Duodenal mucosa (tissue), 2 donors: ENCODE data around the gene RGS3.

ENCODE experiments used
- H3K27ac ChIP-seq: one replicate; pipeline ENCODE4 v1.7.0; 2013; ENCODE audit warnings: low read depth, low read length
- H3K27me3 ChIP-seq, 2 donors: one replicate each; pipeline ENCODE4 v1.7.0; 2013; ENCODE audit warnings: low read length in 2 of 2, control low read depth in 1 of 2; ENCODE audit not compliant: insufficient read depth in 2 of 2, control insufficient read depth in 1 of 2
- H3K36me3 ChIP-seq, 2 donors: one replicate each; pipeline ENCODE4 v1.7.0; 2013; ENCODE audit warnings: low read length in 2 of 2, control low read depth in 1 of 2; ENCODE audit not compliant: insufficient read depth in 2 of 2, control insufficient read depth in 1 of 2
- H3K4me1 ChIP-seq, 2 donors: one replicate each; pipeline ENCODE4 v1.7.0; 2013; ENCODE audit warnings: low read length in 2 of 2, control low read depth in 1 of 2; ENCODE audit not compliant: insufficient read depth in 2 of 2, control insufficient read depth in 1 of 2
- H3K4me3 ChIP-seq, 2 donors: one replicate each; pipeline ENCODE4 v1.7.0; 2013; ENCODE audit warnings: low read length in 2 of 2, low read depth in 1 of 2
- H3K9ac ChIP-seq, 2 donors: one replicate each; pipeline ENCODE4 v1.7.0; 2013; ENCODE audit warnings: low read length in 2 of 2, low read depth in 1 of 2
- H3K9me3 ChIP-seq, 2 donors: one replicate each; pipeline ENCODE4 v1.7.0; 2013; ENCODE audit warnings: low read length in 2 of 2, control low read depth in 1 of 2; ENCODE audit not compliant: control insufficient read depth in 1 of 2

RGS3 gene

DNA sequence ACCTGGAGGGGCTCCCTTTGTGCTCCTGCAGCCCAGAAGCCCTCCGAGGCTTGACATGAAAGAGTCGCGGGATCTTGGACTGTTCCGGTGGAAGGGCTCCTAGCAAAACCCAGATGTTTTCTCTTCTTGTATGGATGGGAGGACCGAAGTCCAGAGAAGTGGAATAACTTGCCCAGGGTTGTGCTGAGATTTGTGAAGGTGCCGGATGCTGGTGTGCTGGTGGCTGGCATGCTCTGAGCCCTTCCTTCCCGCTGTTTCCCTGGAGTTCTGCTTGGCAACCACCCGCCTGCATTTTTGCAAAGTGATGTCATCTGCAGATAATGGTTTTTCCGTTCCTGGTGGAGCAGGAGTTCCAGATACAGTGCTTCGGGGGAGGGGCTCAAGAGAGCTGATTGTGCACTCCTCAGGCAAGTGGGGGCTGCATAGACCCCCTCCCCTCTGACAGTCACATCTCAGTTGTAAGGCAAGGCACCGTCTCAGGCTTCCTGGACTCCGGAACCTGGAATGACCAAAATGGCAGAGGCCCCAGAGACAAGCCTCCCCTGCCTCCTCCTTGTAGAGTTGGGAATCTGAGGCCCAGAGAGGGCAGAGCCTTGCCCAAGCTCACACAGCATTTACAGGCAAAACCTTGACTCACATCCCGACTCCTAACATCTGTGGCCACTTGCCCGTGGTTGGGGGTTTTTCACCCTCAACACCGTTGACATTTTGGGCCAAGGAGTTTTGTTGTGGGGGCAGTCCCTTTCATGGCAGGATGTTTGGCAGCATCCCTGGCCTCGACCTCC, 157.0 kb downstream of the RGS3 start:
- H3K4me3 ChIP-seq, result peak overlapping the region in 1 of 2 donors; percentile 17
- H3K36me3 ChIP-seq, result no peaks in the 10 kb centered on the region
- peaks cover 20 to 23% of the 10 kb centered on the region in 2 donors for H3K4me1 ChIP-seq
- H3K27ac ChIP-seq, result peak overlapping the region; percentile 73
- H3K9me3 ChIP-seq, result no peaks in the 10 kb centered on the region
- no peaks in the 10 kb centered on the region for H3K27me3 ChIP-seq
- peak overlapping the region in 1 of 2 donors; percentile 22 for H3K9ac ChIP-seq

DNA sequence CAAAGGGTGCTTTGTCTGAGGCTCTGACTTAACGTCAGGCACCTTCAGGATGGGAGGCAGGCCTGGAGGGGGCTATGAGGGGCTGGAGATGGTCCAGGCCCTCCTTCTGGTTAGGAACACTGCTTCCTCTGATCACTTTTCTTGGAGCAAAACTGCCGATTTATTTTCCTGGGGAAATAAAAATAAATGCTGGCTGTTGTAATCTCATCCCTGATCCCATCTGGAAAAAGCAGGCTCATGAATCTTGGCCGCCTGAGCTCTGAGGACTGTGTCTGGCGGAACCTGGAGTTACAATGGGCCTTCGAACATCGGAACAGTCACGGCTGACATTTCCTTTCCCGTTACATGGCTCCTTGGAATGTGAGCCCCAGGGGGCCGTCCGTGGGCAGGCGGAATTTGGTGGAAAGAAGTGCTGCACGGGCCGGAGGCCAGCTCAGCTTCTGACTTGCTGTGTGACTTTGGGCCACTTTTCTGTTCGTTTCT, 157.8 kb downstream of the RGS3 start:
- Histone ChIP-seq H3K9me3 (no peaks in the 10 kb centered on the region), H3K27me3 (no peaks in the 10 kb centered on the region), H3K4me1 (peaks cover 20 to 23% of the 10 kb centered on the region in 2 donors), H3K36me3 (no peaks in the 10 kb centered on the region), H3K27ac (peak overlapping the region; percentile 73), H3K9ac (peak overlapping the region in 1 of 2 donors; percentile 22), H3K4me3 (no peak overlapping the region)

DNA sequence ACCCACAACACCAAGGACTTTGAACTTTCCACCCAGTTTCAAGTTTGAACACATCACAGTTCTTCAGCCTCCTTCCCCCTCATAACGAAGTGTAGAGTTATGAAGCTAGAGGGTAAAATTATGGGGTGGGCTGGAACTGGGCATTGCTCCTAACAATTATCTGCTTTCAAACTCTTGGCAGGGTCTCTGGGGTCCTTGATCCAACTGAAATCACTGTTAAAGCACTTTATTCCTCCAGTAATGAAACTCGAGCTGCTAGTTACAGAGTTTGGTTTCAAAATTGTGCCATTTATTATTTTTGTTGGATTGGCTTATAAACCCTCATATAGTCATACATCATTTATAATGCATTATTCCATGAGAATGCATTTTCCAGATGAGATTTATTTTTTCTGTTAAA, 158.5 kb downstream of the RGS3 start:
- H3K9ac ChIP-seq, result no peak overlapping the region
- no peaks in the 10 kb centered on the region for H3K36me3 ChIP-seq
- peaks cover 20 to 23% of the 10 kb centered on the region in 2 donors for H3K4me1 ChIP-seq
- peak overlapping the region; percentile 5 for H3K27ac ChIP-seq
- H3K4me3 ChIP-seq, result no peak overlapping the region
- H3K27me3 ChIP-seq, result no peaks in the 10 kb centered on the region
- no peaks in the 10 kb centered on the region for H3K9me3 ChIP-seq

DNA sequence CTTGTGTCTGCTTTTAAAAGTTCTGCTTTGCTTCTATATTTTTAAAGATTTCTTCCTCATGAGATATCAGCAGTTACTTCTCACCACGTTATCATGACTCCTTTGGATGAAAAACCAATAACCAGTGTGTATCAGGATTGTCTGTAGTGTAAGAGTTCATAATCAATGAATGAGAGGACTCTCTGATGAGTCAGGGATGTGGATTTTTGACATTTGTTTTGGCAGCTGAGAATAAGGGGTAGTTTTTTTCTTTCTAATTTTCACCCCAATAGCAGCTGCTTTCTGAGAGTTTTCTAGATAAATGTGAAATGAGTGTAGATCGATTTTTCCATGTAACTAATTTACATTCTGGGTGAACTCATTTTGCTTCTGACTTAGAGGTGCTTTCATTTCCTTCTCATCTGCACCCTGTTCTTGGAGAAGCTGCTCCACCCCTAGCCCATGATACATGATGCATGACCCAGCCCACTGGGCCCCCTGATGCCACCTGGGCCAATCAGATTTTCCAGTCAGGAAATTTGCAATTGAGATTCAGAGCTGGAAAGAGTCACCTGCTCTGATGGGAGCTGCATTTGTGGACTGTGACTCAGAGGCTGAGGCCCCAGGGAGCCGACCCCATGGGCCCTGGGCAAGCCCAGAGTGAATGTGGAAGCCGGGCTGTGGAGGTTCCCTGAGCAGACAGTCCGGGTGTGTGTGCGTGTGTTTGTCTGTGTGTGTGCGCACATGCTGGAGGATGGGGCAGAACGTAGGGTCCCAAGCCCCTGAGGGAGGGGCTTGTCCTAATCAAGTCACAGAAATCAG, 159.3 kb downstream of the RGS3 start:
- Histone ChIP-seq H3K4me1 (peaks cover 20 to 23% of the 10 kb centered on the region in 2 donors), H3K27me3 (no peaks in the 10 kb centered on the region), H3K36me3 (no peaks in the 10 kb centered on the region), H3K9me3 (no peaks in the 10 kb centered on the region), H3K27ac (no peak overlapping the region), H3K9ac (no peak overlapping the region), H3K4me3 (no peak overlapping the region)

DNA sequence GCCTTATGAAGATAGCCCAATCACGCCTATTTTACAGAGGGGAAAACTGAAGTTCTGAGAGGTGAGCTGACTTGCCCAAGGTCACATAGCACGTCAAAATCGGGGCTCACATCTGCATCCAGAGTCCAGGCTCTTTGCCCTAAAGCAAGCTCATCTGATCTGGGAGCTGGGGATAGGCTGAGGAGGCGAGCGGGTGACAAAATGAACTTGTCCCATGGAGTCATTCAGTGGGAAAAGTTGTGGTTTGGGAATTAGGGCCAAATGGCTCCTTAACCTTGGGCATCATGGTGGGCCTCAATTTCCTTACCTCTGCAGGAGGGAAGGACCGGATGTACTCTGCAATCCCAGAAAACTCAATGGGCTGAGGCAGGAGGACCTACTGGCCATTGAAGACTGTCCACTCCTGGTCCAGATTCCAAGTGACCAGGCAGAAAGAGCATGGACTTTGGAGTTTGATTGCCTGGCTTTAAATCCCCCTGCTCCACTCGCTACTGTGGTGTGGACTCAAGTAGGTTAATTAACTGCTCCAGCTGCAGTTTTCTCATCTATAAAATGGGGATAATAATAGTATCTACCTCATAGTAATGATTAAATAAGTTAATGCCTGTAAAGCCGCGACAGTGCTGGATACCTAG, 160.4 kb downstream of the RGS3 start:
- H3K27ac ChIP-seq, result no peak overlapping the region
- H3K36me3 ChIP-seq, result no peaks in the 10 kb centered on the region
- no peak overlapping the region for H3K4me3 ChIP-seq
- H3K27me3 ChIP-seq, result no peaks in the 10 kb centered on the region
- no peak overlapping the region for H3K9ac ChIP-seq
- H3K4me1 ChIP-seq, result peaks cover 20 to 23% of the 10 kb centered on the region in 2 donors
- no peaks in the 10 kb centered on the region for H3K9me3 ChIP-seq

DNA sequence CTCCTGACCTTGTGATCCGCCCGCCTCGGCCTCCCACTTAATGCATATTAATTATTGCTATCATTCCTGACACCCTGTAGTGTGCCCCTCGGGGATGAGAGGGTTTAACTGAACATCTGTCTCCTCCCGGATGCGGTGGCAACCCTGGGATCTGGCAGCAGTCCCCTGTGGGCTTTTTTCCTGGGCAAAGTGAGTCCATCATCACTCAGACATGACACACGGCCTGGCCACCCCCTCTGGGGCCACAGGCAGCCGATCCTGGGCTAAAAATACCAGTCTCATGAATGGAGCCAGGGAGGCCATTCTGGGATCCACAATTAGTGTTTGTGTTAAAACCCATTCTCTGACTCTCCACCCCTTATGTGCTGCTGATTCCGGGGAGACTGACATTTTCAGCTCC, 161.2 kb downstream of the RGS3 start:
- no peak overlapping the region for H3K9ac ChIP-seq
- H3K27ac ChIP-seq, result no peak overlapping the region
- H3K4me1 ChIP-seq, result peaks cover 14 to 15% of the 10 kb centered on the region in 2 donors
- H3K36me3 ChIP-seq, result no peaks in the 10 kb centered on the region
- H3K4me3 ChIP-seq, result no peak overlapping the region
- H3K9me3 ChIP-seq, result no peaks in the 10 kb centered on the region
- H3K27me3 ChIP-seq, result no peaks in the 10 kb centered on the region

DNA sequence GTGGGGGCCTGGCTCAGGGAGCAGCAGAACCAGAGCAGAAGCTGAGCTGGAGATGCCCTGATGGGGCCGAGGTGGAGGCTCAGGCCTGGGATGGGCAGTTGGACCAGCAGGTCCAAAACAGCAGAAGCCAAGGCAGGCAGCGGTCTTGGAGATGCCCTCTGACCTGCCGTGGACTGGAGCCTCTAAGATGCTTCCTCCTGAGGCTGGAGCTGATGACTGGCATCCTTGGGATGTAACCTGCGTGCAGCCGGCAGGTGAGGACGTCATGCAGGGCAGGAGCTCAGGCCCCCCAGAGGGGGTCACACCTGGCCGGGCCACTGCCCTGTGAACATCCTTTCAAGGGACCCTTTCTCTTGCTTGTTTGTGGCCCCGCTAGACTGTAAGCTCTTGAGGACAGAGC, 162.0 kb downstream of the RGS3 start:
- Histone ChIP-seq H3K36me3 (no peaks in the 10 kb centered on the region), H3K27me3 (no peaks in the 10 kb centered on the region), H3K4me3 (no peak overlapping the region), H3K27ac (no peak overlapping the region), H3K9me3 (no peaks in the 10 kb centered on the region), H3K4me1 (peaks cover 8% of the 10 kb centered on the region in 2 donors), H3K9ac (no peak overlapping the region)

DNA sequence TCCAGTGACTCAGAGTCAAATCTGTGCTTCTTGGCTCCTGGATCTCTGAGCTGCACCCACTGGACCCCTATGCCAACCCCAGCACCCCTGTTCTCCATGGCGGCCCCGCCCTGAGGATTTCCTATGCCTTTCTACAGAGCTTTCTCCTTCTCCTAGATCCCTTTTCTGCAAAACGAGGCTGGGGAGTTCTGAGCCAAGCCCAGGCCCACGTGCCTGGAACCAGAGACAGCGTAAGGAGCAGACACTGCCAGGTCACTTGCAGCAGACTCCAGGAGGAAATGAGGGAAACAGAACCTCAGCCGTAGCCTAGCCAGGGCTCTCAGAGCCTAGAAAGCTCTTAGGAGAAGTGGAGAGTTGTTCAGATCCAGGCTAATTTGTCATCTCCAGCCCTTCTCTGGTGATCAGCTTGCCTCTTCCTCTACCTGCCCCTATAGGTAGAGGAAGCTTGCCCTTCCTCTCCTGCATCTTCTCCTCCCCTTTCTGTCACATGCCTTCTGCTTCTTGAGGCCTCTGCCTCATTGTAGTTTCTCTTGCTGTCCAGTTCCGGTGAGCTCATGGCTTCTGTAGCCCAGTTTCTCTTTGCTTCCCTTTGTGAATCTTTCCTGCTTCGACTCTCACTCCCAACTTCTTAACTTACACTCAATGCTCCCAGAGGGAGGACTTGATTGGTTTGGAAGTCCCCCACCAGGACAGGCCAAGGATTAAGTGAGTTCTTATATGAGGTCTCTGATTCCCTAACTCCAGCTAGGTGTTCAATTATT, 163.4 kb downstream of the RGS3 start:
- Histone ChIP-seq H3K4me3 (no peak overlapping the region), H3K9me3 (no peaks in the 10 kb centered on the region), H3K9ac (no peak overlapping the region), H3K36me3 (no peaks in the 10 kb centered on the region), H3K4me1 (no peaks in the 10 kb centered on the region), H3K27ac (no peak overlapping the region), H3K27me3 (no peaks in the 10 kb centered on the region)

DNA sequence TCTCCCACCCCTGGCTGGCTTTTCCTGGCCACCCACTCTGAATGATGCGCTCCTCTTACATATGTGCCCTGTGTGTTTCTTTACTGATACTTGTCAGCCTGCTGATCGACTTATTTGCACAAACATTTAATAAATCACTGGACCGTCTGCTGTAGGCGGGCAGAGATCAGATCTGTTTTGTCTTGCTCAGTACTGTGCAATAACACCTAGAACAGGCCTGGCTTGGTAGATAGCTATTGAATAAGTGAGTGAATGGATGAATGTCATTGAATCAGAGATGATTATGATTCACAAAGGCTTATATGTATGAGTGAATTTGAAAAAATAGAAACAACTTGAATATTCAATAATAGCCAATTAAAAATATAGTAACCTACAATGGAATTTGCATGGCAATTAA, 165.1 kb downstream of the RGS3 start:
- H3K27ac ChIP-seq, result no peak overlapping the region
- no peak overlapping the region for H3K4me3 ChIP-seq
- H3K4me1 ChIP-seq, result no peaks in the 10 kb centered on the region

More for the DNA sequence above, 165.1 kb downstream of the RGS3 start:
- H3K9ac ChIP-seq, result no peak overlapping the region
- H3K36me3 ChIP-seq, result no peaks in the 10 kb centered on the region
- H3K9me3 ChIP-seq, result no peaks in the 10 kb centered on the region
- H3K27me3 ChIP-seq, result no peaks in the 10 kb centered on the region
